ENCODE data around the gene PRKCG.

Gene PRKCG

DNA sequence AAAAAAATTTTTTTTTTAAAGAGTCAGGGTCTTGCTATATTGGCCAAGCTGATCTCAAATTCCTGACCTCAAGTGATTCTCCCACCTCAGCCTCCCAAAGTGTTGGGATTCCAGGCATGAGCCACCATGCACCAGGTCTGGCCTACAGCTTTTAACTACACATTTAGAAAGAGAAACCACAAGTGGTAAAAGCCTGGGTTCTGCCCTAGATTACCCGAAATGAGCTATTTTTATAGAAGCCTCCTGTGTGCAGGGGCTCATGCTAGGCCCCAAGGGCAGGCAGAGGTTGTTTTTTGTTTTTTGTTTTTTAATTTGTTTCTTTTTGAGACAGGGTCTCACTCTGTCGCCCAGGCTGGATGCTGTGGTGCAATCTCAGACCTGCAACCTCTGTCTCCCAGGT, 28.3 kb upstream of the PRKCG start:
- in situ Hi-C loops (cut with MboI; ENCODE audit: low sequenced_read_pairs, unreplicated experiment) = no loop called here
- TF ChIP-seq, protein P1, sequence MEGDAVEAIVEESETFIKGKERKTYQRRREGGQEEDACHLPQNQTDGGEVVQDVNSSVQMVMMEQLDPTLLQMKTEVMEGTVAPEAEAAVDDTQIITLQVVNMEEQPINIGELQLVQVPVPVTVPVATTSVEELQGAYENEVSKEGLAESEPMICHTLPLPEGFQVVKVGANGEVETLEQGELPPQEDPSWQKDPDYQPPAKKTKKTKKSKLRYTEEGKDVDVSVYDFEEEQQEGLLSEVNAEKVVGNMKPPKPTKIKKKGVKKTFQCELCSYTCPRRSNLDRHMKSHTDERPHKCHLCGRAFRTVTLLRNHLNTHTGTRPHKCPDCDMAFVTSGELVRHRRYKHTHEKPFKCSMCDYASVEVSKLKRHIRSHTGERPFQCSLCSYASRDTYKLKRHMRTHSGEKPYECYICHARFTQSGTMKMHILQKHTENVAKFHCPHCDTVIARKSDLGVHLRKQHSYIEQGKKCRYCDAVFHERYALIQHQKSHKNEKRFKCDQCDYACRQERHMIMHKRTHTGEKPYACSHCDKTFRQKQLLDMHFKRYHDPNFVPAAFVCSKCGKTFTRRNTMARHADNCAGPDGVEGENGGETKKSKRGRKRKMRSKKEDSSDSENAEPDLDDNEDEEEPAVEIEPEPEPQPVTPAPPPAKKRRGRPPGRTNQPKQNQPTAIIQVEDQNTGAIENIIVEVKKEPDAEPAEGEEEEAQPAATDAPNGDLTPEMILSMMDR (IDR thresholded peaks at IDR 0.05; ENCODE audit: borderline replicate concordance, control extremely low read depth, extremely low read depth, insufficient read depth, missing control alignments) = no peak
- DNase-seq (ENCODE audit: low spot score) = peak; percentile 24

DNA sequence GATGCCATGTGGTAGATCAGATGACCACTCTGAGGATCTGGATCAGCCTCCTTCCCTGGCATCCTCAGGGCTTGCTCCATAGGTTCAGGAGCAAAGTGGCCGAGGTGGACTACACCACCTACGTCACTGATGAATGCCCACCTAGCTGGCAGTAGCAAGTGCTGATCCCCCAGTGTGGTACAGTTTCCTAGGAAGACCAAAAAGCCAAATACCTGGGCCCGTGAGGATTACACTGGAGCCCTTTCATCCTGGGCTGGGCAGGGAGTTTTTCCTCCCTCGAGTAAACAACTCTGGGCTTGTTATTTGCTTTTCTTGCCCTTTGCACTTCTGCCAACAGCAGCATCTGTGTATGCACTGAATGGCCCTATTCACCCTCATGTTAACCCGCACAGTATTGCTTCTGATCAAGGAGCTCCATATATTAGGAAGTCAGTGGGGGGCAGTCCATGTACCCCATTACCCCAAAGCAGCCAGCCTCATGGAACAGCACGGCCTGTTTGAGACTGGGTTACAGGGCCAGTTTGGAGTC, 17.6 kb upstream of the PRKCG start:
- DNase-seq (ENCODE audit: low spot score) = peak; percentile 4
- in situ Hi-C loops (cut with MboI; ENCODE audit: low sequenced_read_pairs, unreplicated experiment) = no loop called here
- TF ChIP-seq, protein P1 (IDR thresholded peaks at IDR 0.05; ENCODE audit: borderline replicate concordance, control extremely low read depth, extremely low read depth, insufficient read depth, missing control alignments) = no peak

DNA sequence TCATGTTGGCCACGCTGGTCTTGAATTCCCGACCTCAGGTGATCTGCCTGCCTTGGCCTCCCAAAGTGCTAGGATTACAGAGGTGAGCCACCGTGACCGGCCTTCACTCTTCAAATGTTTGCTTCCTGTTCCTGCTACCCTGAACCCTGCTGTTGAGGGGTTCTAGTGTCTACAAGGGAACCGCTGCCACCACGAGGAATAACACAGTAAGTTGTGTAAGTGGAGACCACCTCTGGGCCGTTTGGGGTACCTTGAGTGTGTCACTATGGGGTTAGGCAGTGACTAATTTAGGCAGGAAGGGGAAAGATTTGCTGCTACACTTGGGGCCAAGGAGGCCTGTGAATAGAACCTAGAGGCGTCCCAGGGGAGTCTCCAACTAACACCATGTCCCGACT, 16.5 kb upstream of the PRKCG start:
- TF ChIP-seq, protein P1 (IDR thresholded peaks at IDR 0.05; ENCODE audit: borderline replicate concordance, control extremely low read depth, extremely low read depth, insufficient read depth, missing control alignments) = no peak
- peak; percentile 11 for DNase-seq (ENCODE audit: low spot score)
- in situ Hi-C loops (cut with MboI; ENCODE audit: low sequenced_read_pairs, unreplicated experiment) = no loop called here

DNA sequence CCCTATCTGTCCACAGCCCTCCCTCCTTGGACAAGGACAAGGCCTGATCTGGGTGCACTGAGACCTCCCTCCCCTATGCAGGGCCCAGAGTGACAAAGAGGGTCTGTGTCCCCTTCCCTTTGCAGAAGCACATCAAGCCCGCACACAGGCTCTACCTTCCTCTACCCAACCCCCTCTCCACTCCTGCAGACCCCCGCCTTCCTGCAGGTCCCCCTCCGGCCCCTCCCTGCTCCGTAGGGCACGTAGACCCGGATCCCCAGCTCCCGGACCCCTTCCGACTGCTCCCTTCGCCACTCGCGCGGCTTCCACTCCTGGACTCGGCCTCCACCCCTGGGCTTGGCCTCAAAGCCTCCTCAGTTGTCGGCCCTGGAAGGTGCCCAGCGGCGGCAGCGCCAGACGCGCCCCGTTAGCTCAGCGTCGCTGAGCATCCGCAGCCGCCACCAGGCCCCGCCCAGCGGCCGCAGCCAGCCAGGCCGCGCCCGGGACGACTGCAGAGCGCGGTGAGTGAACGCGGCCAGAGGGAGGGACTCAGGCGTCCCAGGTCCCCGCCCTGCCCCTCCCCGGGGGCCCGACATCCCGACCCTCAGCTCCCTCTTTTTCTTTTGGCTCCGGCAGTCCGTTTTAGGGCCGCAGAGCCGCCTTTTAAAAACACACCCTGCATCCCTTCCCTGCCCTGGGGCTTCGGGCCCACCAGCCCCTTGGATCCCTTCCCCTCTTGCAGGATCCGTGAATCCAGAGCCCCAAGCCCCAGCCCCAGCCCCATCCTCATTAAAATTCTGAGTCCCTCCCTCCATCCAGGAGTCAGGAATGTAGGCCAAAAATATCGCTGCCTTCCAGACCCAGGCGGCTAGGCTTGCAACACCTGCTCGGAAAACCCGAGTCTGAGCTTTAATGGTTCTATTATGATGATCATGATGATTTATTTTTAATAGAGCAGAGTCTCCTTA, 15.8 kb upstream of the PRKCG start:
- TF ChIP-seq, protein P1 (IDR thresholded peaks at IDR 0.05; ENCODE audit: borderline replicate concordance, control extremely low read depth, extremely low read depth, insufficient read depth, missing control alignments) = no peak
- peak; percentile 75 for DNase-seq (ENCODE audit: low spot score)
- in situ Hi-C loops (cut with MboI; ENCODE audit: low sequenced_read_pairs, unreplicated experiment) = no loop called here

DNA sequence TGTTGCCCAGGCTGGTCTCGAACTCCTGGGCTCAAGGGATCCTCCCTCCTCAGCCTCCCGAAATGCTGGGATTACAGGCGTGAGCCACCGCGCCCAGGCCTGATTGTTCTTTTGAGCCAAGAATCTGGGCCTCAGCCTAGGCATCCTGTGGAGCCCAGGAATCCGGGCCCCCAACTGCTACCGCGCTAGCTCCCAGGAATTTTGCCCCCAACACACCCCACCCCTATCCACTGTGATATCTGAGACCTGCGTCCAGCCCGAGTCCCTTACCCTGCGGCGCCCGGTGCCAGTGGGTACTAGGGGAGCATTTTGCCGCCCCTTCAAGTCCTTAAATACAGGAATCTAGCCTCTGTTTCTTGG, 15.2 kb upstream of the PRKCG start:
- in situ Hi-C loops (cut with MboI; ENCODE audit: low sequenced_read_pairs, unreplicated experiment) = no loop called here

DNA sequence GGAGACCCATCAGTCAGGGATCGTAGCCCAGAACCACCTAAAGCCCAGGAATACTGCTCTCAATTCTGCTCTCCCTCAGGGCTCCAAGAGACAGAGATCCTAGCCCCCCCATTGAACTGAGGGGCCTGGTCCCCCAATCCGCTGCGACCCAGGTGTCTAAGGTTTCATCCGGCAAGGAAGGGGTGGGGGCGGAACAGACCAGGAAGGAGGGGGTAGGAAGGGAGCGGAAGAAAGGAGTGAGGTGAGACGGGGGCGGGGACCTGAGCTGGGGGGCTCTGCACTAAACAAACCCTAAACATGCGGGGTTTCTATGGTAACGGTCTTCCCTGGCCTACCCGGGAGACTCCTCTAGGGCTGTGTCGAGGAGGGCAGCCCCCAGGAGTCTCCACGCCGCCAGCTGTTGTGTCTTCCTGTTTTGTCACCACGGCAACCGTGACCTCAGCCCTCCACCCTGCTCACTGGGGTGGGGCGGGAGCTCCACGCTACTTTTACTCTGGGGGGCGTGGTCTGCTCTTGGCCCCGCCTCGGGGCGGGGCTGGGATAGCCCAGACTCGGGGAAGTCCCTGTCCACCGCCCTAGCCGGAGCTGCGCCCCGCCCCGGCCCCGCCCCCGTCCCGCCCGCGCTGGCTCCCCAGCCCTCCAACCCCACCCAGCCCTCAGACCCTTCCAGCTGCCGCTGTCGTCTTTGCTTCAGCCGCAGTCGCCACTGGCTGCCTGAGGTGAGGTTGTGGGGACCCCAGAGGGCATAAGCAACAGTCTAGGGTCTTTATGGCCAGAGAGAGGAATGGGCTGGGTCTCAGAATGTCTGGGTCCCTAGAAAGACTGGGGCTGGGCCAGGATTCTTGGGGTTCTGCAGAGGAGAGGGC, 14.5 kb upstream of the PRKCG start, which contains the start of gene MYADM:
TSS of gene MYADM (plus strand) at position 659 of the 866 bp plus-strand sequence. CDS start 5,647 bp downstream, outside the sequence.
- in situ Hi-C loops (cut with MboI; ENCODE audit: low sequenced_read_pairs, unreplicated experiment) = no loop called here
- DNase-seq (ENCODE audit: low spot score) = peak; percentile 98
- TF ChIP-seq, protein P1 (IDR thresholded peaks at IDR 0.05; ENCODE audit: borderline replicate concordance, control extremely low read depth, extremely low read depth, insufficient read depth, missing control alignments) = no peak

More for the DNA sequence above, 15.2 kb upstream of the PRKCG start:
- TF ChIP-seq, protein P1 (IDR thresholded peaks at IDR 0.05; ENCODE audit: borderline replicate concordance, control extremely low read depth, extremely low read depth, insufficient read depth, missing control alignments) = no peak
- no peak for DNase-seq (ENCODE audit: low spot score)

Data from GM13976 (cell line).